Mesothelial cell of epicardium (in vitro differentiated cells): ENCODE measurements around the gene OPCML. TPM values are rescaled to one million over a fixed set of nuclear protein-coding genes. Genes with fewer than 3 reads are reported as not detected.

Source experiments
- DNase-seq, 2 experiments: peaks; one replicate each; pipeline ENCODE4 v3.0.0; 2021; ENCODE audit warnings: low spot score in 2 of 2; ENCODE audit not compliant: unreplicated experiment in 2 of 2
- H3K27ac Mint-ChIP-seq: 2 replicates; pipeline ENCODE4 v1.8.0; 2021; ENCODE audit warnings: mixed read lengths
- H3K27me3 Mint-ChIP-seq: 2 replicates; pipeline ENCODE4 v1.8.0; 2021; ENCODE audit warnings: low read depth, mixed read lengths
- H3K36me3 Mint-ChIP-seq: 2 replicates; pipeline ENCODE4 v1.8.0; 2021; ENCODE audit warnings: mixed read lengths
- H3K4me1 Mint-ChIP-seq: 2 replicates; pipeline ENCODE4 v1.8.0; 2021; ENCODE audit warnings: mixed read lengths
- H3K4me3 Mint-ChIP-seq: 2 replicates; pipeline ENCODE4 v1.8.0; 2021; ENCODE audit warnings: mild to moderate bottlenecking, moderate library complexity, mixed read lengths
- H3K9me3 Mint-ChIP-seq: 2 replicates; pipeline ENCODE4 v1.8.0; 2021; ENCODE audit warnings: mixed read lengths
- CTCF ChIP-seq: fragments of 200-600 bp; sonication (generic); IDR thresholded peaks from one replicate; pipeline ENCODE4 v1.5.0; 2021; ENCODE audit warnings: antibody characterized with exemption; ENCODE audit not compliant: unreplicated experiment
- total RNA-seq: library from RNA; stranded (reverse); gene quantifications from 3 replicates; pipeline ENCODE4 v1.2.1, GENCODE V29; 2021

OPCML gene
- total RNA-seq, 1 donor from 2014 or later = 3.0 TPM

GRCh38 chr11:133285359-133285758 lies 246.9 kb downstream of the OPCML start:
- DNase-seq = no peak
- no peaks in the 10 kb centered on the region for H3K9me3 Mint-ChIP-seq
- H3K27ac Mint-ChIP-seq = no peak overlapping the region
- H3K36me3 Mint-ChIP-seq = no peaks in the 10 kb centered on the region
- TF ChIP-seq CTCF = no peak
- H3K4me1 Mint-ChIP-seq = no peaks in the 10 kb centered on the region
- H3K4me3 Mint-ChIP-seq = no peak overlapping the region
- H3K27me3 Mint-ChIP-seq = peaks cover 16% of the 10 kb centered on the region

GRCh38 chr11:133284156-133284555 lies 248.1 kb downstream of the OPCML start:
- DNase-seq = no peak
- Mint-ChIP-seq H3K27ac (no peak overlapping the region), H3K27me3 (peaks cover 22% of the 10 kb centered on the region), H3K9me3 (no peaks in the 10 kb centered on the region), H3K36me3 (no peaks in the 10 kb centered on the region), H3K4me1 (no peaks in the 10 kb centered on the region), H3K4me3 (no peak overlapping the region)
- TF ChIP-seq CTCF = no peak

GRCh38 chr11:133277886-133278285 lies 254.4 kb downstream of the OPCML start:
- no peaks in the 10 kb centered on the region for H3K4me1 Mint-ChIP-seq
- no peak overlapping the region for H3K27ac Mint-ChIP-seq
- no peaks in the 10 kb centered on the region for H3K9me3 Mint-ChIP-seq
- no peak for DNase-seq
- no peak for TF ChIP-seq CTCF
- H3K27me3 Mint-ChIP-seq = peaks cover 32% of the 10 kb centered on the region
- no peak overlapping the region for H3K4me3 Mint-ChIP-seq
- H3K36me3 Mint-ChIP-seq = no peaks in the 10 kb centered on the region

GRCh38 chr11:133271871-133272776 lies 260.2 kb downstream of the OPCML start:
- Mint-ChIP-seq H3K9me3 (no peaks in the 10 kb centered on the region), H3K27me3 (peaks cover 30% of the 10 kb centered on the region)
- no peak for TF ChIP-seq CTCF

GRCh38 chr11:133271206-133271605 lies 261.1 kb downstream of the OPCML start:
- H3K27ac Mint-ChIP-seq = no peak overlapping the region
- no peaks in the 10 kb centered on the region for H3K36me3 Mint-ChIP-seq
- H3K4me3 Mint-ChIP-seq = no peak overlapping the region
- H3K9me3 Mint-ChIP-seq = no peaks in the 10 kb centered on the region
- peaks cover 29% of the 10 kb centered on the region for H3K27me3 Mint-ChIP-seq
- no peaks in the 10 kb centered on the region for H3K4me1 Mint-ChIP-seq
- no peak for DNase-seq
- TF ChIP-seq CTCF = no peak

More at GRCh38 chr11:133271871-133272776, 260.2 kb downstream of the OPCML start:
- no peaks in the 10 kb centered on the region for H3K36me3 Mint-ChIP-seq
- no peaks in the 10 kb centered on the region for H3K4me1 Mint-ChIP-seq
- no peak overlapping the region for H3K27ac Mint-ChIP-seq
- no peak overlapping the region for H3K4me3 Mint-ChIP-seq
- no peak for DNase-seq
